Lung (tissue), 12 donors: Measurements from ENCODE around the gene UGT1A3. TPM values are rescaled to one million over a fixed set of nuclear protein-coding genes. Genes with fewer than 3 reads are reported as not detected.
A peak's percentile ranks its signal among the peaks of the same experiment; 100 is the strongest.
"Not testable (repeated sequence)": the region's sequence is repeated elsewhere in the genome, so short reads cannot be mapped to it uniquely, and the experiment has no call there.

ENCODE experiments used
- ATAC-seq: fragments of 200-7000 bp; cut with Tn5 transposase; one replicate; pipeline ENCODE4 v1.9.1; 2020; ENCODE audit warnings: moderate number of reproducible peaks; ENCODE audit not compliant: insufficient read depth, low FRiP score
- DNase-seq, 3 donors: peaks; one replicate each; pipeline ENCODE4 v3.0.0-alpha.2; 2013 to 2017
- H3K27ac ChIP-seq, 2 donors: one replicate each; pipeline ENCODE4 v1.5.1; 2013; ENCODE audit warnings: mild to moderate bottlenecking in 2 of 2, moderate library complexity in 2 of 2, control low read depth in 1 of 2, inconsistent platforms in 1 of 2, low read depth in 1 of 2, low read length in 1 of 2
- H3K27me3 ChIP-seq, 3 donors: one replicate each; pipeline ENCODE4 v1.5.1; 2013; ENCODE audit warnings: low read length in 2 of 3; ENCODE audit not compliant: control insufficient read depth in 3 of 3, insufficient read depth in 3 of 3
- H3K36me3 ChIP-seq, 4 donors: one replicate each; pipeline ENCODE4 v1.5.1; 2013; ENCODE audit warnings: low read length in 4 of 4, mild to moderate bottlenecking in 1 of 4, moderate library complexity in 1 of 4; ENCODE audit not compliant: control insufficient read depth in 4 of 4, insufficient read depth in 4 of 4
- H3K4me1 ChIP-seq, 5 donors: one replicate each; pipeline ENCODE4 v1.5.1; 2013; ENCODE audit warnings: low read length in 5 of 5, mild to moderate bottlenecking in 2 of 5, moderate library complexity in 1 of 5; ENCODE audit not compliant: control insufficient read depth in 5 of 5, insufficient read depth in 5 of 5
- H3K4me3 ChIP-seq: one replicate; pipeline ENCODE4 v1.5.1; 2013; ENCODE audit warnings: mild to moderate bottlenecking, control low read depth, moderate library complexity
- H3K9ac ChIP-seq, 2 donors: one replicate each; pipeline ENCODE4 v1.5.1; 2013; ENCODE audit warnings: low read length in 2 of 2, control low read depth in 1 of 2; ENCODE audit not compliant: insufficient read depth in 1 of 2
- H3K9me3 ChIP-seq, 4 donors: one replicate each; pipeline ENCODE4 v1.5.1; 2013; ENCODE audit warnings: low read length in 3 of 4, mild to moderate bottlenecking in 1 of 4, moderate library complexity in 1 of 4; ENCODE audit not compliant: control insufficient read depth in 4 of 4, insufficient read depth in 3 of 4
- CTCF ChIP-seq: IDR thresholded peaks from 2 replicates; pipeline ENCODE4 v1.5.1; 2012; ENCODE audit warnings: mild to moderate bottlenecking; ENCODE audit errors: control extremely low read depth, extremely low read depth
- WGBS, 2 donors: extraction: QIAGEN DNeasy Blood & Tissue Kit; methylation state at CpG; one replicate each; pipeline ENCODE4 v1.1.7; 2013; 5-methylcytosine and 5-hydroxymethylcytosine counted together
- polyA plus RNA-seq, 2 donors: library from polyadenylated mRNA; stranded (reverse); fragments of 200-250 nt; gene quantifications; one replicate each; pipeline ENCODE4 v1.2.1, GENCODE V29; 2013
- total RNA-seq, 2 donors: library from RNA; depleted of rRNA in 1 of 2; stranded (reverse); fragments of >200 nt in 1 of 2; gene quantifications; one replicate each; pipeline ENCODE4 v1.2.1, GENCODE V29; 2014 to 2021
- donor health status: control.
- donor health status: control.
- donor health status: Bipolar disorder and iron deficiency.
- donor health status: healthy.
- donor health status: DM: yes; HTN: yes; CAD: no.

UGT1A3 gene
- total and polyA plus RNA-seq, 4 donors, result not detected

DNA sequence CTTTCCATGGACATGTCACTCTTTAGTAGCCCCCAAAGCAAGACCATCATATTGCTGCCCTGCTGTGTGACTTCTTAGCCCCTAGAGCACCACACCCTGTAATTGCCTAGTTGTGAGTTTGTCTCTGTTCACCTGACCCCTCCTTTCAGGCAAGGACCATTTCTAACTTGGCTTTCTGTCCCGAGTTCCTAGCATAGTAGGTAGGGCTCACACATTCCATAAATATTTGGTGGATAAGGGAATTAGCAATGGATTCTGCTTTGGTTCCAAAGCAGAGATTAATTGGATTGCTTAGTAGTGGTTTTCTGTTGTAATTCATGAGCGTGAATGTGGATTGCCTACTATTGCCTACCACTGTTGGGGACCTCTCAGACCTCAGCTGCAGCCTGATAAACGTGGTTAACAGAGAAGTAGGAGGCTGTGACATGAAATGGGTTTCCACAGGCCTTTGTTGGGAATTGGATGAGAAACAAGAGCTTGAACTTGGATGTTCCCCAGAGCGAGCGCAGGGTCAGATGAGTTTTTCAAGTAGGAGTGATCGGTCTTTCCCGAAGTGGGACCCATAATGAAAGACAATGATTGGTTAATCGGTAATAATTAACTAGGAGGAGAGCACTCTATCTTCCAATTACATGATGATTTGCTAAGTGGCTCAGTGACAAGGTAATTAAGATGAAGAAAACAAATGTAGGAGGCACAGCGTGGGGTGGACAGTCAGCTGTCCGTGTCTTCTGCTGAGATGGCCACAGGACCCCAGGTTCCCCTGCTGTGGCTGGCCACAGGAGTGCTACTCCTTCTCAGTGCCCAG, 17.8 kb downstream of the UGT1A3 start:
- H3K36me3 ChIP-seq, result no peaks in the 10 kb centered on the region
- ATAC-seq (no peak), DNase-seq (peak in 1 of 3 donors; percentile 1)
- H3K9ac ChIP-seq, result no peak overlapping the region
- no peak overlapping the region for H3K4me3 ChIP-seq
- peaks cover 0 to 12% (median 3%) of the 10 kb centered on the region in 4 donors for H3K9me3 ChIP-seq
- H3K27me3 ChIP-seq, result no peaks in the 10 kb centered on the region
- WGBS, 2 donors, result 76 to 78% methylated on average over 10 of the region's 10 CpGs
- no peak overlapping the region for H3K27ac ChIP-seq
- no peak for TF ChIP-seq CTCF
- H3K4me1 ChIP-seq, result no peaks in the 10 kb centered on the region

DNA sequence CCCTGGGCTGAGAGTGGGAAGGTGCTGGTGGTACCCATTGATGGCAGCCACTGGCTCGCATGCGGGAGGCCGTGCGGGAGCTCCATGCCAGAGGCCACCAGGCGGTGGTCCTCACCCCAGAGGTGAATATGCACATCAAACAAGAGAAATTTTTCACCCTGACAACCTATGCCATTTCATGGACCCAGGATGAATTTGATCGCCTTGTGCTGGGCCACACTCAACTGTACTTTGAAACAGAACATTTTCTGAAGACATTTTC, 18.4 kb downstream of the UGT1A3 start:
- Histone ChIP-seq H3K9me3 (peaks cover 0 to 12% (median 3%) of the 10 kb centered on the region in 4 donors), H3K4me3 (no peak overlapping the region), H3K36me3 (no peaks in the 10 kb centered on the region), H3K4me1 (no peaks in the 10 kb centered on the region), H3K27me3 (no peaks in the 10 kb centered on the region), H3K9ac (no peak overlapping the region), H3K27ac (no peak overlapping the region)
- ATAC-seq (no peak), DNase-seq (no peak)
- WGBS, 2 donors, result 89 to 97% methylated on average over 6 of the region's 6 CpGs
- TF ChIP-seq CTCF, result no peak

DNA sequence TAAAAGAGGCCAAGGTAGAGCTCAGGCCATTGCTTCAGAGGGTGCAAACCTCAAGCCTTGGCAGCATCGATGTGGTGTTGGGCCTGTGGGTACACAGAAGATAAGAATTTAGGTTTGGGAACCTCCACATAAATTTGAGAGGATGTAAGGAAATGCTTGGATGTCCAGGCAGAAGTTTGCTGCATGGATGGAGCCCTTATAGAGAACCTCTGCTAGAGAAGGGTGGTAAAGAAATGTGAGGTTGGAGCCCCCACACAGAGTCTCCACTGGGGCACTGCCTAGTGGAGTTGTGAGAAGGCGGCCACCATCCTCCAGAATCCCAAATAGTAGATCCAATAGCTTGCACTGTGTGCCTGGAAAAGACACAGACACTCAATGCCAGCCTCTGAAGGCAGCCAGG, 21.8 kb downstream of the UGT1A3 start:
- not testable (repeated sequence) for H3K27ac ChIP-seq, H3K4me3 ChIP-seq, H3K36me3 ChIP-seq, ATAC-seq, DNase-seq, H3K4me1 ChIP-seq, H3K9ac ChIP-seq, H3K27me3 ChIP-seq
- H3K9me3 ChIP-seq, result peaks cover 0 to 13% (median 3%) of the 10 kb centered on the region in 4 donors
- 82 to 84% methylated on average over 2 of the region's 2 CpGs for WGBS, 2 donors

DNA sequence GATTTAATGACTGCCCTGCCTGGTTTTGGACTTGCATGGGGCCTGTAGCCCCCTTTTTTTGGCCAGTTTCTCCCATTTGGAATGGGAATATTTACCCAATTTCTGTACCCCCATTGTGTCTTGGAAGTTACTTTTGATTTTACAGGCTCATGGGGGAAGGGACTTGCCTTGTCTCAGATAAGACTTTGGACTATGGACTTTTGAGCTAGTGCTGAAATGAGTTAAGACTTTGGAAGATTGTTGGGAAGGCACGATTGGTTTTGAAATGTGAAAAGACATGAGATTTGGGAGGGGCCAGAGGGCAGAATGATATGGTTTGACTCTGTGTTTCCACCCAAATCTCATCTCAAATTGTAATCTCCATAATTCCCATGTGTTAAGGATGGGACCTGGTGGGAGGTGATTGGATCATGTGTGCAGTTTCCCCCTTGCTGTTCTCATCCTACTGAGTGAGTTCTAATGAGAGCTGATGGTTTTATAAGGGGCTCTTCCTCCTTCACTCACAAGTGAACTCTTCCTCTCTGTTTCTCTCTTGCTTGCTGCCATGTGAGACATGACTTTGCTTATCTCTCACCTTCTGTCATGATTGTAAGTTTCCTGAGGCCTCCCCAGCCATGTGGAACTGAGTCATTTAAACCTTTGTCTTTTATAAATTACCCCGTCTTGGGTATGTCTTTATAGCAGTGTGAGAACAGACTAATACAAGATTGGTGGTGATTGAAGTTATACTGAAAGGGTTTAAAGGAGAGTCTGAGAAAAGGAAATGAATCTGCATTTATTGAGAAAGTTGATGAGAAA, 22.6 kb downstream of the UGT1A3 start:
- 78 to 87% methylated on average over 2 of the region's 2 CpGs for WGBS, 2 donors
- H3K4me1 ChIP-seq, ATAC-seq, H3K27ac ChIP-seq, H3K9ac ChIP-seq, DNase-seq, H3K27me3 ChIP-seq, H3K36me3 ChIP-seq, H3K4me3 ChIP-seq: not testable (repeated sequence)
- peaks cover 0 to 13% (median 3%) of the 10 kb centered on the region in 4 donors for H3K9me3 ChIP-seq
